ENCODE results near the gene CWF19L1. TPM values are rescaled to one million over a fixed set of nuclear protein-coding genes. Genes with fewer than 3 reads are reported as not detected.

CWF19L1 gene
- total RNA-seq, 2 donors from 2014 or later = 10.9 to 12.0 TPM

DNA sequence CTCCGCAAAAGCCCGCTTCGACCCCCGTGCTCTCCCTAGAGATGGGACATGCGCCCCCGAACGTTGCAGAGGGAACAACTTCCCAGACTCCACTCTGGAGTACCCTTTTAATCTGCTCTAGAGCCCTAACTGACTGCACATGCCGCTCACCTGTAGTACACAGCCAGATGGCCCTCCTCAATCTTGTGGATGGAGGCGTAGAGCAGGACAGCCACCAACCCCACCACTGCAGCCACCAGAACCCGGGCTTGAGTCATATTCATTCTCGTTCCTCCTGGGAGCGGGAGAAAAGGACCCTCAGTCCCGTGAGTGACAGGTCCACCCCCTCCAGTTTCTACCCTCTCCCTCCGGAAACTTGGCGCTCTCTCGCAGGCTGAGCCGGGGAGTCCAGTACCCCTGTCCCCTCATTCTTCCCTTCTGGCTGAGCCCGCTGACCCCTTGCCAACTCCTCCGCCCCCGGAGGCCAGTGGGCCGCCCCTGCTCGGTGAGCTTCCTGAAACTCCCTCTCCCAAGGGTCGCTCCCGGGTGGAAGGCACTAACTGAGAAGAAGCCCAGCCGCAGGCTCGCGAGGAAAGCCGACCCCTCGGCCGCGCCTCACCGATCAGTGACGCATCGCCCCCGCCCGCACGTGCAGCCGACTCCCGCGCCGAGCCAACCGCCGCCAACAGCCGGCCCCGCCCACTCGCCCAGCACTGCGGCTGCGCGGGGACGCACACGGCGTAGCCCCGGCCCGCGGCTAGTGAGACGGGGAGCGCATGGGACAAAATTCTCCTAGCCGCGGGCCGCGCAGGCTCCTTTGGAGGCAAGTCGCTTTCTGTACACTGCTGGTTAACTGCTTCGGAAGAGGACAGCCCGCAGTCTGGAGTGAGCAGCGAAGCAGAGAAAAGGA lies 81.8 kb downstream of the CWF19L1 start, which contains the start of gene ERLIN1:
Gene ERLIN1 (minus strand): TSS at position 666 of the 889 bp plus-strand sequence. CDS start 403 bp downstream, at position 263.
- intact Hi-C loops (cut with DNase I, micrococcal nuclease) = no loop called here
- peak; percentile 83 for ATAC-seq

GRCh38 chr10:100184840-100185239 lies 82.6 kb downstream of the CWF19L1 start:
- ATAC-seq (peak; percentile 19), DNase-seq (no peak)
- intact Hi-C loops (cut with DNase I, micrococcal nuclease) = no loop called here

More for the DNA sequence above, 81.8 kb downstream of the CWF19L1 start, which contains the start of gene ERLIN1:
- DNase-seq = peak; percentile 92 to 96

GRCh38 chr10:100184426-100184825 lies 83.0 kb downstream of the CWF19L1 start:
- ATAC-seq = no peak
- intact Hi-C loops (cut with DNase I, micrococcal nuclease) = no loop called here
- no peak for DNase-seq

- ATAC-seq (peak; percentile 73), DNase-seq (peak in 1 of 2 donors; percentile 46)
- intact Hi-C loops (cut with DNase I, micrococcal nuclease) = no loop called here
Measured at GRCh38 chr10:100183481-100183880, 84.0 kb downstream of the CWF19L1 start.

DNA sequence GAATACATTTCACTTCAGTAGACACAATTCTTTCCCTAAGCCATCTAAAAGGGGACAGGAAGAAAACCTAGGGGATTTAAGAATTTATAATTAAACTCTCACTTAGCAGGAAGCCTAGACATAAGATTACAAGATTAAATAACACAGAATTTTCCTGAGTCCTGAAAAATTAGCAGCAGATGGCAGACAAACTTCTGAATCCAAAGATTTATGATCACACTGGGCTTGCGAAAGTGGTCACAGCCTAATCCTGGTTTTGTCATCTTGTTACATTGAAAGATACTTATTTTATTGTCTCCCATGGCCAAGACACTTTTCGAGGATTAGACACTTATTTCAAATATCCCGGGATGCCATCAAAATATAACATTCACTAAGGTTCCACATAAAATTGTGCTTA lies 84.5 kb downstream of the CWF19L1 start:
- ATAC-seq (no peak), DNase-seq (no peak)
- intact Hi-C loops (cut with DNase I, micrococcal nuclease) = no loop called here

Other genes with a start within 250 kb of the CWF19L1 start
- not detected for gene CPN1, start 185.8 kb downstream of the CWF19L1 start, total RNA-seq
- gene ERLIN1, start 81.6 kb downstream of the CWF19L1 start, total RNA-seq = 10 to 100 TPM; 44.3 to 55.9 TPM
- 10 to 100 TPM; 21.8 to 22.5 TPM for gene CHUK, start 38.0 kb downstream of the CWF19L1 start, total RNA-seq
- gene BLOC1S2, start 19.0 kb upstream of the CWF19L1 start, total RNA-seq = 10 to 100 TPM; 16.1 to 17.2 TPM
- gene PKD2L1, start 62.6 kb upstream of the CWF19L1 start, total RNA-seq = under 1 TPM in 1 of 2 donors, not detected in 1; 0.20 TPM
- 10 to 100 TPM; 70.9 to 90.1 TPM for gene SCD, start 79.6 kb upstream of the CWF19L1 start, total RNA-seq
- gene WNT8B, start 195.4 kb upstream of the CWF19L1 start, total RNA-seq = not detected

Data from left colon (tissue), 2 donors.